T-helper 1 cell treated with Interleukin-12 subunit alpha and Interleukin-12 subunit beta and Interleukin-4 antibody, amounts not matched to agents 30 ng/mL and 1 ng/mL, for 36 hours (primary cell): Measurements from ENCODE around the gene SMYD3. TPM values are rescaled to one million over a fixed set of nuclear protein-coding genes. Genes with fewer than 3 reads are reported as not detected.

ENCODE experiments used
- intact Hi-C: fragments of 100-400 bp; cut with micrococcal nuclease; formaldehyde crosslinking; loops from one replicate; pipeline ENCODE4 v1.15.1; 2024
- total RNA-seq: library from RNA; stranded (reverse); gene quantifications from 2 replicates; pipeline ENCODE4 v1.2.3, GENCODE V29; 2022

The SMYD3 gene
- total RNA-seq, 1 donor from 2014 or later: 24.1 TPM

GRCh38 chr1:246153796-246154212, 353.3 kb downstream of the SMYD3 start:
- intact Hi-C loops: no loop called here

- intact Hi-C loops: no loop called here
Observed at GRCh38 chr1:246152986-246153431, 354.1 kb downstream of the SMYD3 start.

GRCh38 chr1:246151796-246152434, 355.2 kb downstream of the SMYD3 start:
- intact Hi-C loops: no loop called here

GRCh38 chr1:246149543-246149942, 357.5 kb downstream of the SMYD3 start:
- intact Hi-C loops: no loop called here

- intact Hi-C loops: no loop called here
Observed at GRCh38 chr1:246147524-246148461, 359.3 kb downstream of the SMYD3 start.

- intact Hi-C loops: no loop called here
Observed at GRCh38 chr1:246146804-246147523, 360.1 kb downstream of the SMYD3 start.

GRCh38 chr1:246145900-246146299, 361.2 kb downstream of the SMYD3 start:
- intact Hi-C loops: no loop called here

- intact Hi-C loops: no loop called here
Observed at GRCh38 chr1:246144931-246145330, 362.1 kb downstream of the SMYD3 start.

- intact Hi-C loops: no loop called here
Observed at GRCh38 chr1:246142320-246142893, 364.7 kb downstream of the SMYD3 start.

GRCh38 chr1:246141306-246141705, 365.8 kb downstream of the SMYD3 start:
- intact Hi-C loops: no loop called here

- intact Hi-C loops: no loop called here
Observed at GRCh38 chr1:246139745-246140182, 367.3 kb downstream of the SMYD3 start.

GRCh38 chr1:246138781-246139180, 368.3 kb downstream of the SMYD3 start:
- intact Hi-C loops: no loop called here

GRCh38 chr1:246136477-246136876, 370.6 kb downstream of the SMYD3 start:
- intact Hi-C loops: no loop called here

- intact Hi-C loops: no loop called here
Observed at GRCh38 chr1:246134789-246135188, 372.3 kb downstream of the SMYD3 start.

GRCh38 chr1:246131095-246131494, 376.0 kb downstream of the SMYD3 start:
- intact Hi-C loops: no loop called here

GRCh38 chr1:246128494-246129069, 378.5 kb downstream of the SMYD3 start:
- intact Hi-C loops: no loop called here

- intact Hi-C loops: no loop called here
Observed at GRCh38 chr1:246126580-246126979, 380.5 kb downstream of the SMYD3 start.

- intact Hi-C loops: no loop called here
Observed at GRCh38 chr1:246122071-246122470, 385.0 kb downstream of the SMYD3 start.

- intact Hi-C loops: no loop called here
Observed at GRCh38 chr1:246121533-246121932, 385.5 kb downstream of the SMYD3 start.

GRCh38 chr1:246117066-246117791, 389.9 kb downstream of the SMYD3 start:
- intact Hi-C loops: loop anchor here (1.0 to 5.0 kb wide), 4 partner anchors 105 to 964 kb away; no protein-coding TSS in a partner anchor
